ENCODE results near the gene SLC1A3.
"Not testable (repeated sequence)": the region's sequence is repeated elsewhere in the genome, so short reads cannot be mapped to it uniquely, and the experiment has no call there.

Gene SLC1A3

DNA sequence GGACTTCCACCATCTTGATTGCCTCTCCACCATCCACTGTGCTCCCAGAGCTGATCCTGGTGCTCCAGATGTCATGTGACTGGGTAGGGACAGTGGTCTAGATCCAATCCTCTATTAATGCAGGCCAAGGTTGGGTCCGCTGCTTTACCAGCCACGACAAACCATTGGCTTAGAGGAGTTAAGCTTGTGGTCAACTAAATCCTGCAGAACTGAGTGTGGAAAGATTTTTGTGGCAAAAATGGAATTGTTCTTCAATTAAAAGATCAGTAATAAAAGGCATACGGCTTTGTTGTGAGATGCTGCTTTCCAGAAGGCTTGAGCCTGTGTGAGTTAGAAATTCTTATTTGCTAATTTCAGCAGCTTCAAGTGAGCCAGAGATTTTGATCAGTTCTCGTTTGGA, 30.7 kb downstream of the SLC1A3 start:
- TF ChIP-seq, protein P1, sequence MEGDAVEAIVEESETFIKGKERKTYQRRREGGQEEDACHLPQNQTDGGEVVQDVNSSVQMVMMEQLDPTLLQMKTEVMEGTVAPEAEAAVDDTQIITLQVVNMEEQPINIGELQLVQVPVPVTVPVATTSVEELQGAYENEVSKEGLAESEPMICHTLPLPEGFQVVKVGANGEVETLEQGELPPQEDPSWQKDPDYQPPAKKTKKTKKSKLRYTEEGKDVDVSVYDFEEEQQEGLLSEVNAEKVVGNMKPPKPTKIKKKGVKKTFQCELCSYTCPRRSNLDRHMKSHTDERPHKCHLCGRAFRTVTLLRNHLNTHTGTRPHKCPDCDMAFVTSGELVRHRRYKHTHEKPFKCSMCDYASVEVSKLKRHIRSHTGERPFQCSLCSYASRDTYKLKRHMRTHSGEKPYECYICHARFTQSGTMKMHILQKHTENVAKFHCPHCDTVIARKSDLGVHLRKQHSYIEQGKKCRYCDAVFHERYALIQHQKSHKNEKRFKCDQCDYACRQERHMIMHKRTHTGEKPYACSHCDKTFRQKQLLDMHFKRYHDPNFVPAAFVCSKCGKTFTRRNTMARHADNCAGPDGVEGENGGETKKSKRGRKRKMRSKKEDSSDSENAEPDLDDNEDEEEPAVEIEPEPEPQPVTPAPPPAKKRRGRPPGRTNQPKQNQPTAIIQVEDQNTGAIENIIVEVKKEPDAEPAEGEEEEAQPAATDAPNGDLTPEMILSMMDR (conservative IDR thresholded peaks at IDR 0.05; ENCODE audit: low read depth), result no peak
- ChIA-PET POLR2A (ENCODE audit: low non-redundant PET) (no interaction called here), CTCF (no interaction called here)
- DNase-seq (ENCODE audit: low spot score), result no peak
- no peak overlapping the region for H3K27ac ChIP-seq

DNA sequence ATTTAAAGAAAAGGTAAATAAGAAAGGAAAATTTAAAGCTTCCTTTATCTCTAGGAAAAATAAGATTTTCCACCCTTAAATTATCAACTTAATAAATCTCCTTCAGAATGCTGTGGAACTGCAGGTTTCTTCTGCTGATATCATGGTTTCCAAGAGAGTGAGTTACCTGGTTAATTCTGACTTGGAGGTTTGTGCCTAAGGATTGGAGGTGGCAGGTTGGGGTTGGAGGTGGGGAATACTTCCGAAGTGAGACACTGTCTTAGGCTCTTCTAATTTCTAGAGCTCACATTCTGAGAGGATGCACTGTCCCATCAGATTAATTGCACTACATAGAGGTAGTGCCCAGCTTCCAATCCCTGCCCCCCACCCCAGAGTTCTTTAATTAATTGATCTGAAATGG, 31.1 kb downstream of the SLC1A3 start:
- DNase-seq (ENCODE audit: low spot score), result no peak
- ChIA-PET POLR2A (ENCODE audit: low non-redundant PET) (no interaction called here), CTCF (no interaction called here)
- H3K27ac ChIP-seq, result no peak overlapping the region
- TF ChIP-seq, protein P1 (conservative IDR thresholded peaks at IDR 0.05; ENCODE audit: low read depth), result no peak

DNA sequence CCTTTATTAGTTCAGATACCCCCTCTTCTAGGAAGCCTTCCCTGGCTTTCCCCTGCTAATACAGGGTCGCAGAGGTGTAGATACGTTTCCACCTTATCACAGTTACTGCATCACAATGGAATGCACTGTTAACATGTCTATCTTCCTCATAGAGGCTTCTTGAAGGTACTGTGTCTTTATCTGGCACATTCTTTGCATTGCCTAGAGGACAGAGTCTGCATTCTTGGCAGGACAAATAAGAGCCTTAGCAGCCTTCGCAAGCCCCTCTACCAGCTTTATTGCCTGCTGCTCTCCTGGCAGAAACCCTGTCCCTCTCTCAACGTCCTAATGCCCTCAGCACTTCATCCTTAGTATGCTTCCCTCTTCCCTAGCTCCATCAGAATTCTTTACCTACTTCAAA, 31.6 kb downstream of the SLC1A3 start:
- TF ChIP-seq, protein P1 (conservative IDR thresholded peaks at IDR 0.05; ENCODE audit: low read depth), result no peak
- DNase-seq (ENCODE audit: low spot score), result no peak
- POLR2A ChIA-PET (ENCODE audit: low non-redundant PET), result no interaction called here
- CTCF ChIA-PET, result interaction anchor here (0.6 kb wide), 2 partner anchors 178 to 775 kb away, joined by 3 to 6 read pairs; no protein-coding TSS in a partner anchor
- no peak overlapping the region for H3K27ac ChIP-seq

DNA sequence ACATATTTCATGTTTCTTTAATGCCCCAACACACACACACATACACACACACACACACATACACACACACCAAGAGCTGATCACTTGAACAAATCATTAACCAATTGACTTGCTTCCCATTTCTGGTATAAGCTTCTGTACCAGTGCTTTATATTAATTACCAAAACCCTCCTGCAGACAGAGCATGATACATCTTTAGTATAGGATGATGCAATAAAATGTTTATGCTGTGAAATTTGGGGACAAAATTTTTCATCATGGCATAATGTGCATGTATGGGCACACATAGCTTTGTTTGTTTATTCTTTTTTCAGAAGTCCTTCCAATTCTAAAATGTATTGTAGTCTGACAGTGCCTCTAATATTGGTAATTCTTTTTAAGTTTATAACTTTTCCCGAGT, 34.5 kb downstream of the SLC1A3 start:
- POLR2A ChIA-PET (ENCODE audit: low non-redundant PET), result no interaction called here
- DNase-seq (ENCODE audit: low spot score), result no peak
- CTCF ChIA-PET, result interaction anchor here (0.7 kb wide), 2 partner anchors 43 to 249 kb away, joined by 4 read pairs; no protein-coding TSS in a partner anchor
- TF ChIP-seq, protein P1 (conservative IDR thresholded peaks at IDR 0.05; ENCODE audit: low read depth), result no peak
- H3K27ac ChIP-seq, result no peak overlapping the region

DNA sequence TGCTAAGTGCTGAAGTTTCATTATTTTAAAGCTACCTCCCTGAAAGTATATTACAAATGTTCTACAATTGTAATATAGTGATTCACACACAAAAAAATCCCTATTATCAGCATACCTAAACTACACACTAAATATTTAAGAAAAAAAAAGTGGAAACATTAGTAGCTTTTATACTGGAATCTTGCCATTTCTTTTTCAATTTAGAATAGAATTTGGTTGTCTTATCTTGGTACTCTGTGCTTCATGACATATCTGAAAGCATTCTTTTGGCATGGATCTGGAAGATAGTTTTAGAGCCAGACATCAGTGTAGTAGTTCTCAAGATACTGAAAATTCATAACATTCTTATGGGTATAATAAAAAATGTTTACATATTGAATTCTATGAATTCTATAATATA, 35.0 kb downstream of the SLC1A3 start:
- ChIA-PET CTCF (interaction anchor here (0.7 kb wide), 2 partner anchors 44 to 250 kb away, joined by 4 read pairs; no protein-coding TSS in a partner anchor), POLR2A (ENCODE audit: low non-redundant PET) (no interaction called here)
- no peak overlapping the region for H3K27ac ChIP-seq
- DNase-seq (ENCODE audit: low spot score), result no peak
- TF ChIP-seq, protein P1 (conservative IDR thresholded peaks at IDR 0.05; ENCODE audit: low read depth), result no peak

DNA sequence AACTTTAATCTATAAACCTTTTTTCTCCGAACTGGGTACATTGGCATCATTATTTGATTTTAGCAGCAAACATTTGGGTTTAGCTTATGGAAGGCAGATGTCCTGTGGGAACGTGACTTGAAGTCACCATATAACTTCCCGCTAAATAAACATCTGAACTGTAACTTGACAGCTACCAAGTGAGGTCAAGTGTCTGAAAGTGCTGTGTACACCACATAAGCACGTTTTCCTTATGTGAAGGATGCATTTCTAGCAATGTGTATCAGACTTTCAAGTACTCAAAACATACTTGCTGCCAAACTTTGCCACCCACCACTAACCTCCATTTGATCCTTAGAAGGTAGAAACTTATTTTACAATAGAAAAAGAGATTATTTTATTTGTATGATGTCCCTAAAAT, 35.7 kb downstream of the SLC1A3 start:
- TF ChIP-seq, protein P1 (conservative IDR thresholded peaks at IDR 0.05; ENCODE audit: low read depth), result no peak
- DNase-seq (ENCODE audit: low spot score), result no peak
- POLR2A ChIA-PET (ENCODE audit: low non-redundant PET), result no interaction called here
- CTCF ChIA-PET, result interaction anchor here (0.6 kb wide), 1 partner anchor 48 kb away, joined by 3 read pairs; no protein-coding TSS in a partner anchor
- no peak overlapping the region for H3K27ac ChIP-seq

DNA sequence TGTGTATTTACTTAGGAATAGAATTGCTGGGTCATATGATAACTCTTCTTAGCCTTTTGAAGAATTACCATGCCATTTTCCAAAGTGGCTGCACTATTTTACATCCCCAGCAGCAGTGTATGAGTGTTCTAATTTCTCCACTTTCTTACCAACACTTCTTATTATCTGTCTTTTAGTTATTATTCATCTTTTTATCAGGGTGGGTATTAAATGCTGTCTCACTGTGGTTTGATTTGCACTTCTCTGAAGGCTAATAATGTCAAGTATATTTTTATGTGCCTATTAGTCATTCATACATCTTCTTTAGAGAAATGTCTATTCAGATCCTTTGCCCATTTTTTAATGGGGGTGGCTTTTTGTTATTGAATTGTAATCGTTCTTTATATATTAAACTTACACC, 36.8 kb downstream of the SLC1A3 start:
- DNase-seq (ENCODE audit: low spot score), result no peak
- CTCF ChIA-PET, result no interaction called here
- H3K27ac ChIP-seq, result no peak overlapping the region
- POLR2A ChIA-PET (ENCODE audit: low non-redundant PET), result no interaction called here
- TF ChIP-seq, protein P1 (conservative IDR thresholded peaks at IDR 0.05; ENCODE audit: low read depth), result no peak

DNA sequence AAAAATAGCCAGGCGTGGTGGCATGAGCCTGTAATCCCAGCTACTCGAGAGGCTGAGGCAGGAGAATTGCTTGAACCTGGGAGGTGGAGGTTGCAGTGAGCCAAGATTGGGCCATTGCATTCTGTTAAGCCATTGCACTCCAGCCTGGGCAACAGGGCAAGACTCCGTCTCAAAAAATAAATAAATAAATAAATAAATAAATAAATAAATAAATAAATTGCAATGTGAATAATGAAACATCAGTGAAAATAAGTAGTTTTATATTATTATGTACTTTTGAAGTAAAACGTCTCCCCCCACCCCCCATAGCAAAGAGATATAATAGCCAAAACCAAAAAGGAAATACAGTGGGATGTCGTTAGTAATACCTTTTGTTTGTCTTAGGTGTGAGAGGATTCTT, 37.4 kb downstream of the SLC1A3 start:
- H3K27ac ChIP-seq; CTCF ChIA-PET; POLR2A ChIA-PET (ENCODE audit: low non-redundant PET): not testable (repeated sequence)

More for the DNA sequence above, 37.4 kb downstream of the SLC1A3 start:
- not testable (repeated sequence) for DNase-seq (ENCODE audit: low spot score)
